LNCaP clone FGC (cell line): ENCODE data around the gene ORC5.

Source experiments
- DNase-seq: peaks from one replicate; pipeline ENCODE4 v3.0.0-alpha.2; 2011; ENCODE audit warnings: low read depth
- H3K4me3 ChIP-seq: 2 replicates; pipeline ENCODE4 v1.5.1; 2011; ENCODE audit warnings: mild to moderate bottlenecking, low read depth, low read length, control low read depth
- TF ChIP-seq, protein P1 (sequence below): IDR thresholded peaks from 2 replicates; pipeline ENCODE4 v1.5.1; 2012; ENCODE audit warnings: mild to moderate bottlenecking; ENCODE audit not compliant: control insufficient read depth, insufficient read depth; ENCODE audit errors: extremely low read depth

The ORC5 gene

DNA sequence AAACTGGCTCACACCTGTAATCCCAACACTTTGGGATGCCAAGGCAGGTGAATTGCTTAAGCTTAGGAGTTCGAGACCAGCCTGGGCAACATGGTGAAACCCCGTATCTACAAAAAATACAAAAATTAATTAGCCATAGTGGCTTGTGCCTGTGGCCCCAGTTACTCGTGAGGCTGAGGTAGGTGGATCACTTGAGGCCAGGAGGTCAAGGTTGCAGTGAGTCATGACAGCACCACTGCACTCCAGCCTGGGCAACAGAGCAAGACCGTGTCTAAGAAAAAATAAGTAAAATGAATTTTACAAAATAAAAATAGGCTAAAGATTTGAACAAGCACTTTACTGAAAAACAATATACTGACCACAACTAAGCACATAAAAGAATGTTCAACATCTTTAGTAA is 9.8 kb upstream of the ORC5 start:
- H3K4me3 ChIP-seq = no peak overlapping the region
- no peak for DNase-seq
- TF ChIP-seq, protein P1, sequence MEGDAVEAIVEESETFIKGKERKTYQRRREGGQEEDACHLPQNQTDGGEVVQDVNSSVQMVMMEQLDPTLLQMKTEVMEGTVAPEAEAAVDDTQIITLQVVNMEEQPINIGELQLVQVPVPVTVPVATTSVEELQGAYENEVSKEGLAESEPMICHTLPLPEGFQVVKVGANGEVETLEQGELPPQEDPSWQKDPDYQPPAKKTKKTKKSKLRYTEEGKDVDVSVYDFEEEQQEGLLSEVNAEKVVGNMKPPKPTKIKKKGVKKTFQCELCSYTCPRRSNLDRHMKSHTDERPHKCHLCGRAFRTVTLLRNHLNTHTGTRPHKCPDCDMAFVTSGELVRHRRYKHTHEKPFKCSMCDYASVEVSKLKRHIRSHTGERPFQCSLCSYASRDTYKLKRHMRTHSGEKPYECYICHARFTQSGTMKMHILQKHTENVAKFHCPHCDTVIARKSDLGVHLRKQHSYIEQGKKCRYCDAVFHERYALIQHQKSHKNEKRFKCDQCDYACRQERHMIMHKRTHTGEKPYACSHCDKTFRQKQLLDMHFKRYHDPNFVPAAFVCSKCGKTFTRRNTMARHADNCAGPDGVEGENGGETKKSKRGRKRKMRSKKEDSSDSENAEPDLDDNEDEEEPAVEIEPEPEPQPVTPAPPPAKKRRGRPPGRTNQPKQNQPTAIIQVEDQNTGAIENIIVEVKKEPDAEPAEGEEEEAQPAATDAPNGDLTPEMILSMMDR = no peak

DNA sequence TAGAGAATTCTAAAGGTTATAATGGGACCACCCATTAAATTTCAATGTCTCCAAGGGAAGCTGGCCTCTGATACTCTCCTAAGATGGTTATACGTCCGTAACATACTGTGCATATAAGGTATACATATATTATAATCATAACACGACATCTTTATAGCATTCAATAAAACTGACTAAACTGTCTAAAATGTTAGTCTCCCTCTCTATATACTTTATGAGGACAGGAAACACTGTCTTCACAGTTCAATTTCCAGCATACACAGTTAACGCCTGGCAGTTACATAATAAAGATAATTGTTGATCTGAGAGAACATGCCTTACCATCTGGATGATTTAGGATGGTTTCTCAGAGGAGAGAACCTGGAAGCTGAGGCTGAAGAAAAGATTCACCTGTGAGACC is 1.2 kb upstream of the ORC5 start:
- no peak for DNase-seq
- TF ChIP-seq, protein P1 = no peak
- H3K4me3 ChIP-seq = no peak overlapping the region

- no peak for DNase-seq
- peak overlapping the region; percentile 97 for H3K4me3 ChIP-seq
- TF ChIP-seq, protein P1 = no peak
Measured at GRCh38 chr7:104208421-104208780, 588 bp upstream of the ORC5 start.

DNA sequence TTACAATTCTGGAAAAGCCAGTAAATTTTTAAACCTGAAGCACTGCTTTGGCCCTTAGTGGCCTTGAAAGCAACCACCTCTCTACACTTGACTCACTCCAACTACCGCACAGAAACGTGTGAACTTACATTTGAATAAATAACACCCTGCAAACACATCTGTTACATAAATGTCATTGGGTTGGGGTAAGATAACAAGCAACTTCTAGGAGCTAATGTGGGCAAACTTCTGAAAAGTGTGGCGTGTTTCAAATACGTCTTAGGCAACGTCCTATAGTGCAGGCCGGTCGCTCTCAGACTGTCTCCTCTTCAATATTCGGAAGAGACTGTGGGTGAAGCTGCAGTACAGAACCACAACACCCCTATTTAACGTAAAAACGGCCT is 474 bp downstream of the ORC5 start:
- H3K4me3 ChIP-seq = peak overlapping the region; percentile 97
- no peak for DNase-seq
- TF ChIP-seq, protein P1 = no peak

DNA sequence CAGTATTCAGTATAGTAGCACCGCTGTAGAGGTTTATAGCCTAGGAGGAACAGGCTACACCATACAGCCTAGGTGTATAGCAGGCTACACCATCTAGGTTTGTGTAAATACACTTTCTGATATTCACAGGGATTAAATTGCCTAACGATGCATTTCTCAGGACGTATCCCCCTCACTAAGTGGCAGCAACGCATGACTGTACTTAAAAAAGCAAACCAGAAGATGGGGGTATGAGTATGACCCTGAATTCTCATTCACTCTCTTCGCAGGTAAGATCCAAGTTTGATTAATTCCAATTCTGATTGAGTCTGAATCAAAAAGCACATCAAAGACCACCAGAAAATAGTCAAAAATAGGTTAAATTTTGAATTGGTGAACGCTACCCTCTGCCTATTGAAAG is 972 bp downstream of the ORC5 start:
- peak overlapping the region; percentile 97 for H3K4me3 ChIP-seq
- DNase-seq = no peak
- TF ChIP-seq, protein P1 = no peak

DNA sequence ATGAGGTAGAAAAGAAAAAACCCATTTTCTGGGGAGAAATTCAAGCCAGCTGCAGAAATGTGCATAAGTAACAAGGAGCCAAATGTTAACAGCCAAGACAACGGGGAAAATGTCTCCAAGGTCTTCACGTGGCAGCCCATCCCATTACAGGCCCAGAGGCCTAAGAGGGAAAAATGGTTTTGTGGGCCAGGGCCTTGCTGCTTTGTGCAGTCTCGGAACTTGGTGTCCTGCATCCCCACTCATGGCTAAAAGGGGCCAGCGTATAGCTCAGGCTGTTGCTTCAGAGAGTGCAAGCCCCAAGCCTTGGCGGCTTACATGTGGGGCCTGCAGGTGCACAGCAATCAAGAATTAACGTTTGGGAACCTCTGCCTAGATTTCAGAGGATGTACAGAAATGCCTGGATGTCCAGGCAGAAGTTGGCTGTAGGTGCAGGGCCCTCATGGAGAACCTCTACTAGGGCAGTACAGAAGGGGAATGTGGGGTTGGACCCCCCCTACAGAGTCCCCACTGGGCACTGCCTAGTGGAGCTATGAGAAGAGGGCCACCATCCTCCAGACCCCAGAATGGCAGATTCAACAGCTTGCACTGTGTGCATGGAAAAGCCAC is 9.0 kb downstream of the ORC5 start:
- TF ChIP-seq, protein P1 = no peak
- DNase-seq = no peak
- H3K4me3 ChIP-seq = no peak overlapping the region

DNA sequence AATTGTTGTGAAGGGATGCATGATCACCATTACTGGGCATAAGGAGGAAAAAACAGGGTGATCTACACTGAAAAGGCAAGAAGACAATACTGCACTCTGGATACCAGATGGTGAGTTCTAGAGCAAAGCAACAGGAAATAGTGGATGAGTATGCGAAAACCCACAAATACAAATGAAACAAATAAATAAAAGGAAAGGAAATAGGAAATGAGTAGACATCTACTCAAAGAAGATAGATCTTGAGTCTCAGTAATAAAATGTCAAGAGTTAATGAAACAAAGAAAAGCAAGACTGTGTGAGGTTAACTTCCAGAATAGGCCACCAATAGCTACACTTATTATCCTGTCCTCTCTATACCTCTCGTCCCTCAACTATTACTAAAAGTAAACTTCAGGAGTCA is 11.7 kb downstream of the ORC5 start:
- no peak for DNase-seq
- TF ChIP-seq, protein P1 = no peak
- no peak overlapping the region for H3K4me3 ChIP-seq
